Measurements from ENCODE around the gene KIAA0513.

- TF ChIP-seq CTCF (IDR thresholded peaks at IDR 0.05 in 4 of 5, conservative IDR thresholded peaks at IDR 0.05 in 1 of 5) (no peak), POLR2A (IDR thresholded peaks at IDR 0.05) (no peak)
Observed at GRCh38 chr16:85011846-85012284, 15.7 kb upstream of the KIAA0513 start.

All from gastrocnemius medialis (tissue), 4 donors.